COLO829 (cell line): ENCODE data around the gene ITGAE.
A peak's percentile ranks its signal among the peaks of the same experiment; 100 is the strongest.

Experiments used
- DNase-seq: peaks from one replicate; pipeline ENCODE4 v3.0.0; 2012; ENCODE audit warnings: low spot score

Gene ITGAE

GRCh38 chr17:3667366-3668278, 133.4 kb downstream of the ITGAE start:
- peak; percentile 73 for DNase-seq

- no peak for DNase-seq
These were observed 134.5 kb downstream of the ITGAE start for GRCh38 chr17:3666516-3666915.

- DNase-seq, result no peak
These were observed 135.2 kb downstream of the ITGAE start for GRCh38 chr17:3665834-3666233.
